COLO668 (cell line): ENCODE data around the gene MT1F.
"Not testable (repeated sequence)": the region's sequence is repeated elsewhere in the genome, so short reads cannot be mapped to it uniquely, and the experiment has no call there.

ENCODE experiments used
- DNase-seq: peaks from one replicate; lab custom pipeline; 2025; ENCODE audit not compliant: unreplicated experiment; lab: John Stamatoyannopoulos, UW

MT1F gene

GRCh38 chr16:56657555-56658326 is at the start of gene MT1F:
TSS of gene MT1F (plus strand) at chr16:56657959. CDS start at chr16:56658059, 100 bp downstream.
- peak; percentile 15 for DNase-seq

- peak; percentile 95 for DNase-seq
Measured at GRCh38 chr16:56608043-56608875, 49.5 kb upstream of the MT1F start, which contains the start of gene MT2A. TSS of gene MT2A (plus strand) at chr16:56608584. CDS start at chr16:56608656, 72 bp downstream.

DNA sequence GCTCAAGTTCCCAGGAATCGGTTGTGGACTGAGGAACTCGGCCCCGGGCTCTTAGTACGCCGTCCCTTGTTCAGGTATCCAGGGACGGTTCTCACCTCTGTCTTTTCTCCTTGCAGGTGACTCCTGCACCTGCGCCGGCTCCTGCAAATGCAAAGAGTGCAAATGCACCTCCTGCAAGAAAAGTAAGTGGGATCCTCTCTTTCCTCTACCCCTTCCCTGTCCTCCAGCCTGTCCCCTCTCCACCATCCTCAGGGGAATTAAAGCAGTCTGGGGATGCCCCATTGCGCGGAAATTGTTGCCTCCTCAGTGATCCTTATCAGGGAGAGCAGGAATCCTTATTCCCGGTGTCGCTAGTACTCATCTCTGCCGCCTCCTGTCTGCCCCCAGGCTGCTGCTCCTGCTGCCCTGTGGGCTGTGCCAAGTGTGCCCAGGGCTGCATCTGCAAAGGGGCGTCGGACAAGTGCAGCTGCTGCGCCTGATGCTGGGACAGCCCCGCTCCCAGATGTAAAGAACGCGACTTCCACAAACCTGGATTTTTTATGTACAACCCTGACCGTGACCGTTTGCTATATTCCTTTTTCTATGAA is 48.8 kb upstream of the MT1F start:
- DNase-seq = no peak

DNA sequence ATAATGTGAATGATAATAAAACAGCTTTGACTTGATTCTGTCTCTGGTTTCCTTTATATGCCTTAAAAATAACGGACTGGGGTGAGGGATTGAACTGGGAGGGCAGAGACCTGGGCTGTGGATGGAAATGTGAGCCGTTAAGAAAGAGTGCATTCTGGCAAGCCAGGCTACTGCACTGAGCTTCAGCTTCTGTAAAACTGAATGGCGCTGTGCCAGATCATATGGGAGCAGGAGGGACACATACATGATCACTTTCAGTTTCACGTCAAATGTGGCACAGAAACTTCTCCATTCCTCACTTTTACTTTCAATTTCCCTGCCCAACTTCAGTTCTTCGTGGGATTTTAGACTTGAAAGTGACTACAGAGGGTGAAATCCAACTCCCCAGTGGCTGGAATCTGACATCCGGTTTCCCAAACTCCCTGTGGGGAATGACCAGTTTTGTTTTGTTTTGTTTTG is 48.3 kb upstream of the MT1F start:
- DNase-seq = peak; percentile 17

- no peak for DNase-seq
Measured at GRCh38 chr16:56610017-56610608, 47.6 kb upstream of the MT1F start.

DNA sequence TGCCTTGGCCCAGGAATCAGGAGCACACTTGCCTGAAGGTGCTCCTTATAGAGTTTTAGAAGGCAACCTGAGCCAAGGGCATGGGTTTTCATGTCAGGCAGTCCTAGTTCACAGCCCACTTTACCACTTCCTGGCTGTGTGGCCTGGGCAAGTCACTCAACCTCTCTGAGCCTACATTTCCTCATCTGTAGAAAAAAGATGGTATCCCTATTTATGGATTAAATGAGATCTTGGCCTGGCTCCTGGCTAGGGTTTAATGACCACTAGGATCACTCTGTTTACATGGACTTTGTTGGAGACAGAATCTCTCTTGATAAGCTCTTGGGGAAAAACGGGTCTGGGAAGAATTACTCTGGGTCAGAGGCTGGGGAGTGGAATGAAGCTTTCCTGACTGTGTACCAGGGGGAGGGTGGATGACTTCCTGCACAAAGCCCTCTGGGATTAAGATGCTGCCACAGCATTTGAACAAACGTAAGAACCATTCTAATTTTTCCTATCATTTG is 47.1 kb upstream of the MT1F start:
- DNase-seq = no peak

GRCh38 chr16:56611281-56611833 is 46.4 kb upstream of the MT1F start:
- no peak for DNase-seq

DNA sequence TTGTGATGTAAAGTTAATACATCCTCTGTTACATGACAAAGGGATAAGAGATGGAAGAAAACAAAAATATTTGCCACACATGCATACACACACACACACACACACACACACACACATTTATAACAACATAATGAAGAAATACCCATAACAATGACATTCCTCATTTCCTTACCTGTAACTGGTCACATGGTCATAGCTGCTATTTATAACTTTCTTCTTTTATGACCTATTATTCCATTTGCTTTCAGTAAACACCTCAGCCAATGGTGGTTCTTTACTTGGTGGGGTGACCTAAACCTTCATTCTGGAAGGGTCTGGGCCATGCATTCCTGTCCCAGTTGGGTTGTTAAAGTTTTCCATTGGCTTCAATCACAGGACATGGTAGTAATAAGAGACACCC is 44.1 kb upstream of the MT1F start:
- no peak for DNase-seq

DNA sequence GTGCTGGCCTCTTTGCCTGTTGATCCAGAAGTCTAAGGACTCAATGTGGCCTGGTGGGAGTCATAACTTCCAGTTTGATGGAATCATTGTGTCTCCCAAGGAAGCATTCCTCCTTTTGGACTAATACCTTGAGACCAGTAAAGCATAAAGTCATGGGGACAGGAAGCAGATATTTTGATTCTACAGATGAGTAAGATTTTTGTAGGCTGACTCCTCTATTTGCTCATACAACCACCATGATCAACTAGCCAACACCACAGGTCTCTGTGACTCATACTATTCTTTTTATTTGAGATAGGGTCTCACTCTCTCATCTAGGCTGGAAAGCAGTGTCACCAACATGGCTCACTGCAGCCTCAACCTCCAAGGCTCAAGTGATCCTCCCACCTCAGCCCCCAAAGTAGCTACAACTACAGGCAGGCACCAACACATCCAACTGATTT is 43.2 kb upstream of the MT1F start:
- no peak for DNase-seq

DNA sequence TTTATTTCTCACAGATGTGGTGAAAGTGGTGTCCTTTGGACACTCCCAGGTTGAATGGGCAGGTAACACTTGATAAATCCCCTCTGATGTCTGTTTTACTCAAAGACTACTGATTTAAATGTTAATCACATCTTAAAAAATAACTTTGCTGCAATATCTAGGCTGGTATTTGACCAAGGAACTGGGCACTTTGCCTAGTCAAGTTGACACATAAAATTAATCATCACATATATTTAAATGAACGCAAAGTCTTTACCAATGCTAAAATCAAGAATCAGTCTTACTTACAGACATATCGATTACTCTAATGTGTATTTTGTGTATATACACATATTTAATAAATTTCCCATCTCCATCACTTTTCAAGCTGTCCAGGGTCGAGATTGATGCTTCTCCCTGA is 42.4 kb upstream of the MT1F start:
- no peak for DNase-seq

- DNase-seq = no peak
Measured at GRCh38 chr16:56616608-56617211, 41.0 kb upstream of the MT1F start.

- peak; percentile 36 for DNase-seq
Measured at GRCh38 chr16:56617212-56618085, 40.3 kb upstream of the MT1F start.

DNA sequence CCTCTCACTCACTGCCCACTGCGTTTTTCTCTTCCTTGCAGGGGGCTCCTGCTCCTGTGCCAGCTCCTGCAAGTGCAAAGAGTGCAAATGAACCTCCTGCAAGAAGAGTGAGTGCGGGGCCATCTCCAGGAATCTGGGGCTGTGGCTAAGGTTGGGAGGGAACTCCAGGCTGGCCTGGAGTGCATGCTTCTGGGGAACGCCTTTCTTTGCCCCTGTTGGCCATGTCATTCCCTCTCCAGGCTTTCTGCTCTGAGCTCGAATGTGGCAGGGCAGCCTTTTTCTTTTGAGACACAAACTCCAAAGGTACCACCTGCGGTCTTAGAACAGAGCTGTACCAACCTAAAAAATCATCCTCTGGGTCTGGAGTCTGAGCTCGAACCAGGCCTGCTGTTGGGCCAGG is 39.6 kb upstream of the MT1F start:
- DNase-seq = no peak

GRCh38 chr16:56620339-56620897 is 37.3 kb upstream of the MT1F start:
- DNase-seq = no peak

- not testable (repeated sequence) for DNase-seq
Measured at GRCh38 chr16:56621665-56622445, 35.9 kb upstream of the MT1F start.

DNA sequence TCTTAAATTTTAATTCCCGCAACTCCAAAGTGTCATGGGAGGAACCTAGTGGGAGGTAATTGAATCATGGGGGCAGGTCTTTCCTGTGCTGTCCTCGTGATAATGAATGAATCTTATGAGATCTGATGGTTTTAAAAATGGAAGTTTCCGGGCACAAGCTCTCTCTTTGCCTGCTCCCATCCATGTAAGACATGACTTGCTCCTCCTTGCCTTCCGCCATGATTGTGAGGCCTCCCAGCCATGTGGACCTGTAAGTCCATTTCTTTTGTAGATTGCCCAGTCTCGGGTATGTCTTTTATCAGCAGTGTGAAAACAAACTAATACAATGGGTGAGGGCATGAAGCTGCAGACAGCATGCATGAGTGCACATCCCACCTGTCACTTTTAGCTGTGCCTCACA is 34.6 kb upstream of the MT1F start:
- DNase-seq = not testable (repeated sequence)

DNA sequence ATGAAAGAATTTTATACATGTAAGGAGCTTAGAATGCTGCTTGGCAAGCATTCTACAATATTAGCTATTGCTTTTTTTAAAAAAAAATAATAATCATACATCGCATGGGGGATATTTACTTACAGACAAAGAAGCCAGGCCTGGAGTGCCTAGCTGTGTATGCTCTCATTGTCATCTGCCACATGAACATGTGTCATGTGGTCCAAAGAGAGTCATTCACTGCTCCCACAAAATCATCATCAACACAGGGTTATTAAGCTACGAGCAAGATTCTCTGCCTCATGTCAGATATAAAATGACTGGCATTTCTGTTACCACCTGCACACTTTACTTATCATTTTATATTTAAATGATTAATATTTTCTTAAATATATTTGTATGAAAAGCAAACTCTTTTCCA is 34.1 kb upstream of the MT1F start:
- no peak for DNase-seq
